GM12891 (cell line): ENCODE results near the gene CNTN4.
A peak's percentile ranks its signal among the peaks of the same experiment; 100 is the strongest.

ENCODE experiments used
- DNase-seq: peaks from one replicate; pipeline ENCODE4 v3.0.0; 2011; ENCODE audit warnings: low spot score; ENCODE audit not compliant: insufficient read length
- FAIRE-seq: peaks from 2 replicates; lab custom pipeline; 2011; peaks lifted over from hg19 to GRCh38; lab: Jason Lieb, UNC
- PAX5 ChIP-seq: IDR thresholded peaks from 2 replicates; pipeline ENCODE4 v1.6.1; 2011; ENCODE audit warnings: low read length, moderate library complexity, mild to moderate bottlenecking; ENCODE audit not compliant: insufficient read depth, severe bottlenecking
- POLR2A ChIP-seq: IDR thresholded peaks from 2 replicates; pipeline ENCODE4 v1.6.1; 2011; ENCODE audit warnings: low read depth, low read length, control low read depth
- POLR2AphosphoS5 ChIP-seq: IDR thresholded peaks from 2 replicates; pipeline ENCODE4 v1.6.1; 2011; ENCODE audit warnings: low read depth, low read length, control low read depth
- POU2F2 ChIP-seq: IDR thresholded peaks from 2 replicates; pipeline ENCODE4 v1.6.1; 2011; ENCODE audit warnings: low read depth, mild to moderate bottlenecking, control low read depth, low read length, moderate library complexity
- SPI1 ChIP-seq: IDR thresholded peaks from 2 replicates; pipeline ENCODE4 v1.6.1; 2011; ENCODE audit warnings: low read depth, low read length, control low read depth
- TAF1 ChIP-seq: IDR thresholded peaks from 2 replicates; pipeline ENCODE4 v1.6.1; 2011; ENCODE audit warnings: low read depth, low read length, control low read depth

The CNTN4 gene

DNA sequence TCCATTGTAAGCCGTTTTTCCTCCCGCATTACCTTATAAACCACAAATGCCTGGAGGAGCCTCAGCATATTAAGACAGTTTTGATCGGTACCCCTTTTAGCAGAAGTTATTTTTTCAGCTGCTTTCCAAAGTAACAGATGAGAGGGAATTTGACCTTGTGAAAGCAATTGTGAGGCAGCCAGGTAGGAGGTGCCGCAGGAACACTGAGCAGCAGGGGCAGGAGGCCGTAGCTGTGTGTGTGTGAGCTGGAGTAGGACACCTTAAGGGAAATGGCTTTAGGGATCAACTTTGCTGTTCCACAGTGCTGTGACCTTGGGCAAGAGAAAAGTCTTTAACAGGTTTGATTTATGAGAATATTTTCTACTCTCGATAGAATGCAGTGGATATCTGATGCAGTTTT is 529.5 kb downstream of the CNTN4 start:
- DNase-seq: no peak
- FAIRE-seq: no peak
- TF ChIP-seq POU2F2 (no peak), POLR2AphosphoS5 (no peak), SPI1 (no peak), PAX5 (no peak), TAF1 (no peak), POLR2A (no peak)

DNA sequence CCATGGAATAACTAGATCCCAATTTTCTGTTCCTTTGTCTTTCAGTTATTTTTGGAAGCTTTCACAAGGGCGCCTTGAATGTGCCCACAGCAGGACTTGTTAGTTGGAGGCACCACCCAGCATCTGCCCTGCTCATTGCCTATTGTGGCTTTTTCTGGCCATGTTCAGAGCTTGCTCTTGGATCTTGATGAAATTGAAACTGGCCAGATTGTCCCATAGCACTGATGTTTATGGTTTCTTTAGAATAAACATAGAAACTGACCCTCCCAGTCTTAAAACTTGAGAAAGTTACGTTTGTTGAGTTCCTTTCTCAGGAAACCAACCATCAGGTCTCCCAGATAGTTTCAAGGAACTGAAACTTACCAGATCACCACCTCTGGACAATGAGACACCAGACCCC is 536.8 kb downstream of the CNTN4 start:
- DNase-seq: no peak
- FAIRE-seq: no peak

DNA sequence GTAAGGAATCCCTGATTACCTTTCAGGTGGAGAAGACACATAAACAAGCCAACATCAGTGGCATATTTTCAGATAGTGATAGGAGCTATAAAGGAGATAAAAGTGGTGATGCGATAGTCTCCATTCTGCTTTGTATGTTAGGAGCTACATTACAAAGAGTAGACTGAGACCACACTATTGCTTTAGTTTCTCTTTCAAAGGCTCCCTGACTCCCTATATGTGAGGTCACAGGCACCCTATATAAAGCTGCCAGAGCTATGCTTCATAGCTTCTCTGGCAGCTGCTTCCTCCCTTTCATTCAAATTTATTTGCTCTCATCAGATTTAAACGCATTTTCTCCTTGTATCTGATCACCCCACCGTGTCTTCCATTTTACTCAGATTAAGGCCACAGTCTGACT is 544.9 kb downstream of the CNTN4 start:
- FAIRE-seq (no peak), DNase-seq (no peak)
- TF ChIP-seq TAF1: no peak
- TF ChIP-seq SPI1: no peak
- TF ChIP-seq PAX5: no peak
- no peak for TF ChIP-seq POLR2AphosphoS5
- no peak for TF ChIP-seq POLR2A

More for the DNA sequence above, 536.8 kb downstream of the CNTN4 start:
- TF ChIP-seq SPI1 (peak; percentile 40; the same call in 1 of the 2 replicates), PAX5 (no peak)

DNA sequence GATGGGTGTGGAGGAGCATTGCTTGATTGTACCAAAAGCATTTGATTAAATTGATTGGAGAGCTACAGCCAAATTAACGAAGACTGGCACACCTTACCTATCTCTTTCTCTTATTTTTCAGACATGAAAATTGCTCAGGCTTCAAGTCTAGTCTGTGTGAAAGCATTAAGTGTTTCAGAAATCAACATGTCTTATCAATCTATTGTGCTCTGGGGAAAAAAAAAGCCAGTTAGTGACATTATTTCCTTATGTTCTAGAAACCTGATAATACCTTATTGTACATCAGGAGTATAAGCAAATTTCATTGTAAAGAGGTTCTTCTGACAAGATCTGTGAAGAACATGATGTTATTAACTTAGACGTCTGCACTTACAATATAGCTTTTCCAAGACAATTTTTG is 546.3 kb downstream of the CNTN4 start:
- TF ChIP-seq SPI1: no peak
- no peak for TF ChIP-seq TAF1
- no peak for TF ChIP-seq PAX5
- no peak for TF ChIP-seq POLR2A
- no peak for TF ChIP-seq POU2F2
- TF ChIP-seq POLR2AphosphoS5: no peak
- DNase-seq (no peak), FAIRE-seq (no peak)

DNA sequence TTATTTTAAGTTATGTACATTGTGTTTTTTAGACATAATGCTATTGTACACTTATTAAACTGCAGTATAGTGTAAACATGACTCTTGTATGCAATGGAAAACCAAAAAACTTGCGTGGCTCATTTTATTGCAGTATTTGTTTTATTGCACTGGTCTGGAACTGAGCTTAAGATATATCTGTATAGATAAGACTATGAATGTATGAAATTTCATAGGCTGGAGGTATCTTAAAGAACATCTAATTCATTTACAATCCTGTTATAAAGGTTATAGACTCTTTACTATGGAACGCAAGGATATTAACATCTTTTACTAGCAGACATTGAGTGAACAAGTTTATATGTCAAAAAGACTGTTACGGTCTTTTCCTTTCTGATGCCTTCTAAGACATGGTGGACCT is 552.1 kb downstream of the CNTN4 start:
- DNase-seq (no peak), FAIRE-seq (no peak)
- TF ChIP-seq SPI1 (no peak), POLR2AphosphoS5 (no peak), POU2F2 (no peak), PAX5 (no peak), POLR2A (no peak), TAF1 (no peak)

DNA sequence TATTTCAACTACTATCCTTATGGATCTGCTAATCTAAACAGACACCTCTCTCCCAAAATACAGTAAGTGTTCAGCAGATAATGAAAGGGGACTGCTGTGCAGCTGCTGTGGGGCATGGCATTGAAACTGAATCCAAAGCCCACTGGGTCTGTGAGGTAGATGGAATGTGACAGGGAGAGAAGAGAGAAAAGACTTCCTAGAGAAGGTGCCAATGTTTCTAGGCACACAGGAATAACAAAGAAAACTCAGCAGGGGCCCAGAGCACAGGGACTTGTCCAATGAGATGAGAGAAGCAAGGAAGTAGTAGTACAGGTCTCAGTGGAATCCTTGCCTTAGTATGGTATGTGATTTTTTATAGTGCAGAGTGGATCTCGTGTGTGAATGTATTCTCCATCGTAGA is 553.7 kb downstream of the CNTN4 start:
- no peak for DNase-seq

DNA sequence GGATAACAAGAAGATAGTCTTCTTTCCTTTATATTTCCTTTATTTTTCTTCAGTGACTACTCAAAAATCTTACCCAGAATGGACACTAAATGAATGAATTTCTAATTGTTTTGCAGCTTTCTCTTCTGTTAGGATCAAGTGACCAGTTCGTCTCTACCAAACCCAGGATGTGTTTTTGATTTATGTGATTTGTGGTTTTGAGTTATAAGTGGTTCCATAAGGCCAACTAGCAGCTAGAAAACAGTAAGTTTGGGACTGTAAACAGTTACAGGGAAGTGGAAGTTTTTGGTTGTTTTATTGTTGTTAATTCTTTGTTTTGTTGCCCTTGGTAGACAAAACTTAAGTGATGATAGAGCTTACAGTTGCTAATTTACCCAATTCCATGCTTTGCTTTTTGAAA is 555.0 kb downstream of the CNTN4 start:
- FAIRE-seq (no peak), DNase-seq (no peak)
- no peak for TF ChIP-seq TAF1
- no peak for TF ChIP-seq POLR2A
- no peak for TF ChIP-seq SPI1
- TF ChIP-seq POLR2AphosphoS5: no peak
- TF ChIP-seq PAX5: no peak
- no peak for TF ChIP-seq POU2F2

More for the DNA sequence above, 553.7 kb downstream of the CNTN4 start:
- TF ChIP-seq POLR2AphosphoS5: no peak
- no peak for TF ChIP-seq SPI1
- TF ChIP-seq POLR2A: no peak
- TF ChIP-seq PAX5: no peak
- TF ChIP-seq TAF1: no peak
- no peak for TF ChIP-seq POU2F2
- FAIRE-seq: no peak

DNA sequence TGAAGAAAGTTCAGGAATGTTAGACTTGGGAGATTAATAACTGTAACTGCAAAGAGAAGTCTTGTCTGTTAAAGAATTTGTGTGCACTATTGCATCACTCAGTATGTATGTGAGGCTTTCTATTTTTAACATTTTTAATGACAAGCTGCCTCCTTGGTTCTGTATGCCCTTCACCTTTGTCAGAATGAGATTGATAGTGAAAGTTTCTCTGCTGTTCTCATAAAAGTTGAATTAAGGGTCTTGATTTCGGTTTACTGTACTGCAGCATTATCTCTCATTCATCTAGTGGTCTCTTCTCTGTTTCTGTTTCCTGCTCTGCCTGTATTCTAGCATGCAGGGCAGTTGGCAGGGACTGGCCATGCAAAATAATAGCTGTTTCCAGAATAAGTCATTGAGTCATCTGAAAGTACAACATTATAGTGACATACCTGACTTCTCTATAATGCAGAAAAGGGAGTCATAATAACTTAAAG is 556.6 kb downstream of the CNTN4 start:
- FAIRE-seq (no peak), DNase-seq (no peak)
- TF ChIP-seq POLR2A (no peak), SPI1 (no peak), TAF1 (no peak), POLR2AphosphoS5 (no peak), PAX5 (no peak), POU2F2 (no peak)

DNA sequence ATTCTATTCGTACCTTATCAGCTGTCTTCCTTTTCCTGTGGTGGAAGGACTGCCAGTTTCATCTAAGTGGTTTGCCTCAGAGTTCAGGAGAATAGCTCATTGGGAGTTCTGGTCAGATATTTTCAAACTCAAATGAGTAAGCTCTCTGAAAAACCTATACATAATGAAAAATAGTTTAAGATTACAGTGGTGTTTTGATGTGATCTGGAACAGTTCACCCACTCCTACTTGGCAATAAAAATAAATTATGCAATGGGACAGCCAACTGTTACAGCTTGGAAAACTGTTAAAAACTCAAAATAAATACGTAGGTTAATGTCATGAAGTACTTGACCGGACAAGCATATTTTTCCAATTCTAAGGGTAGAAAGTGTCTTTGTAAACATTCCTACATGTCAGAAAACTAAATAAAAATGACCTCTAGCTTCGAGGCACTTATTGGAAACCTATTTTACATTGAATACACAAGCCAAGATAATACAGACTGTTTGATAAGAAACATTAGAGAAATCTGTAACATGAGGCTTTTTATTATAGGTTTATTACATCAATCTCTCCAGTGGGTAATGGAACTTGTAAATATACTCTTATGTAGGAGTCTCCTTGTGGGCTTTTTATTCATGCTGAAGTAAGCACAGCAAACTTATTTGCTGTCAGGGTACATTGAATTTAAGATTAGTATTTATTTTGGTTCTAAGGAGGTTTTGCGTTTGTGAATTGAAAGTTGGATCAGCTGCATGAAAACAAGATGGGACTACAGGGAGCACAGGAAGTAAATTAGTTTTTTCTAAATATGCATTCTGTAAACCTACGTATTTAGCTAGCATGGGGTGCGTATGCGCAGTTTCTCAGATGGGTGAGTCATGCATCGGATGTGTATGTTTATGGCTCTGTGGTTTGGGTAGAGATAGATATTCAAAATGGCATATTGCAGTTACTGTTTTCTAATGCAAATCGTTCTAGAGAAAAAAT is 558.4 kb downstream of the CNTN4 start:
- FAIRE-seq (no peak), DNase-seq (no peak)
- no peak for TF ChIP-seq TAF1
- no peak for TF ChIP-seq PAX5
- no peak for TF ChIP-seq SPI1
- TF ChIP-seq POU2F2: no peak
- TF ChIP-seq POLR2A: no peak
- TF ChIP-seq POLR2AphosphoS5: no peak

DNA sequence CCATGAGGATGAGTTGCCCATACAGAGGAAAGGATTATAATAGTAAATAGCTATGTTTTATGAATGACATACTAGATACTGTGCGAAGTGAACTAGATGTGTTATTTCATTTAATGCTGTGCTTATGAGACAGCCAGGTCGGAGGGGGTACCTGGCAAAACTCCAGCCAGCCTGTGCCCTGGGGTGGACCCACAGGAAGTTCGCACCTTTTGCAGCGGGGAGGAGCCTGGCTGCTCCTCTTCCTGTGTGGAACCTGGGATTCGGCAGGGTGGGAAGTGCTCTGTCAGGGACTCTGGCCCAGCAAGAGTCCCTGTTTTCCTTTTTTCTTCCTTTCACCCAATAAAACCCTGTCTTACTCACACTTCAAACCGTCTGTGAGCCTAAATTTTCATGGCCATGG is 559.3 kb downstream of the CNTN4 start:
- DNase-seq (no peak), FAIRE-seq (no peak)
- no peak for TF ChIP-seq POLR2A
- no peak for TF ChIP-seq POU2F2
- TF ChIP-seq TAF1: no peak
- TF ChIP-seq POLR2AphosphoS5: no peak
- TF ChIP-seq SPI1: no peak
- TF ChIP-seq PAX5: no peak
